Testis (tissue), 2 donors: Measurements from ENCODE around the gene SLC22A1.

Experiments used
- POLR2A ChIP-seq: fragments of 450-650 bp; IDR thresholded peaks from one replicate; pipeline ENCODE4 v1.6.1; 2017; ENCODE audit warnings: antibody characterized with exemption, mild to moderate bottlenecking, moderate library complexity
- TF ChIP-seq, protein P1 (sequence below), 3 experiments: fragments of 450-650 bp in 2 of 3; fragments of 200-600 bp in 1 of 3; sonication (generic) in 1 of 3; IDR thresholded peaks; one replicate each; pipeline ENCODE4 v1.5.1; 2016 to 2019; ENCODE audit warnings: antibody characterized with exemption in 3 of 3, mild to moderate bottlenecking in 2 of 3, moderate library complexity in 1 of 3

DNA sequence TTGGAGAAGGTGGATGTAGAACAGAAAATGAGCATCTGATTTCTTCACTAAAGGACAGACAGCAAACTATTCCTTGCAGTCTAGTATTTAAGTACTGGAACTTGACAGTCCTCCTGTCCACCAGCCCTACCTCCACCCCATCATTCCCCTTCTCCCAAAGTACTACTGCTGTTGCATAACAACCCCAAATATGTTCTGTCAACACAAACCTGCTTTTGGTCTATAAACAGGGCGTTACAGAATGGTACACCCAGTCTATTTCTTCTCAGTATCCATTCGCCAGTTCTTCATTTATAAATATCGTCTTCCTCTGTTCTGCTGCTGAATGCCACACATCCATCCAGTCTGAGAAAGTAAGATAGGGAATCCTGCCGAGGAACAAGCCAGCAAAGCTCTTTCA is 27.7 kb upstream of the SLC22A1 start:
- TF ChIP-seq, protein P1, sequence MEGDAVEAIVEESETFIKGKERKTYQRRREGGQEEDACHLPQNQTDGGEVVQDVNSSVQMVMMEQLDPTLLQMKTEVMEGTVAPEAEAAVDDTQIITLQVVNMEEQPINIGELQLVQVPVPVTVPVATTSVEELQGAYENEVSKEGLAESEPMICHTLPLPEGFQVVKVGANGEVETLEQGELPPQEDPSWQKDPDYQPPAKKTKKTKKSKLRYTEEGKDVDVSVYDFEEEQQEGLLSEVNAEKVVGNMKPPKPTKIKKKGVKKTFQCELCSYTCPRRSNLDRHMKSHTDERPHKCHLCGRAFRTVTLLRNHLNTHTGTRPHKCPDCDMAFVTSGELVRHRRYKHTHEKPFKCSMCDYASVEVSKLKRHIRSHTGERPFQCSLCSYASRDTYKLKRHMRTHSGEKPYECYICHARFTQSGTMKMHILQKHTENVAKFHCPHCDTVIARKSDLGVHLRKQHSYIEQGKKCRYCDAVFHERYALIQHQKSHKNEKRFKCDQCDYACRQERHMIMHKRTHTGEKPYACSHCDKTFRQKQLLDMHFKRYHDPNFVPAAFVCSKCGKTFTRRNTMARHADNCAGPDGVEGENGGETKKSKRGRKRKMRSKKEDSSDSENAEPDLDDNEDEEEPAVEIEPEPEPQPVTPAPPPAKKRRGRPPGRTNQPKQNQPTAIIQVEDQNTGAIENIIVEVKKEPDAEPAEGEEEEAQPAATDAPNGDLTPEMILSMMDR (IDR thresholded peaks at IDR 0.05) = no peak
- TF ChIP-seq POLR2A = no peak
